GM15510 (cell line): ENCODE measurements around the gene CLCC1.

Experiments
- POLR2A ChIP-seq: IDR thresholded peaks from 3 replicates; pipeline ENCODE4 v1.6.1; 2011; ENCODE audit warnings: borderline replicate concordance; ENCODE audit not compliant: insufficient read length; ENCODE audit errors: extremely low read depth

Gene CLCC1

GRCh38 chr1:108949044-108949443 lies 14.2 kb downstream of the CLCC1 start:
- TF ChIP-seq POLR2A: no peak

DNA sequence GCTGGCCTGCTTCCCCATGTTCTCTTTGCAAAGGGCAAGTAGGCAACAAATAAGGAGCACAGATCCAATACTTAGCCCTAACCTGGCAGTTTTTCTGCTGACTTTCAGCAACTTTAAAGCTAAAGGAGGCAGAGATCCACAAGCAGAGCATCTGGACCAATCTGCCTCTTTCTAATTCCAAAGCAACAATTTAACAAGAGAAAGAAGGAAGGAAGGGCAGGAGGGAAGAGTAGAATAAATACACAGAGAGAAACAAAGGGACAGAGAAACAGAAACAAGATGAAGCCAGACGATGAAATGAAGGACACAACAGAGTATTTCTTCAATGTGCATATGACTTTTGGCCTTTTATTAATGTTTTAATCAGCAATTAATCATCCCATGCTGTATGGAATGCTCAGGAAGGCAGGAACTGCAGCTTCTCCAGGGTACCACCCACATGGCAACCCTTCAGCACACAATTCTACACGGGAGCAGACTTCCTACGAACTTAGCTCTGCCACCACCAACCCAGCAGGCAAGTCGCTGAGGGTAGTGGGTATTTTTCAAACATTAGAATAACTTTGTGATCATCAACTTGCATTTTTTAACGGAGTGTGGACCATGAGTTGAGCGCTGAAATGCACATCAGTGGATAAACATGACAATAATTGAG lies 15.3 kb downstream of the CLCC1 start:
- TF ChIP-seq POLR2A: no peak

DNA sequence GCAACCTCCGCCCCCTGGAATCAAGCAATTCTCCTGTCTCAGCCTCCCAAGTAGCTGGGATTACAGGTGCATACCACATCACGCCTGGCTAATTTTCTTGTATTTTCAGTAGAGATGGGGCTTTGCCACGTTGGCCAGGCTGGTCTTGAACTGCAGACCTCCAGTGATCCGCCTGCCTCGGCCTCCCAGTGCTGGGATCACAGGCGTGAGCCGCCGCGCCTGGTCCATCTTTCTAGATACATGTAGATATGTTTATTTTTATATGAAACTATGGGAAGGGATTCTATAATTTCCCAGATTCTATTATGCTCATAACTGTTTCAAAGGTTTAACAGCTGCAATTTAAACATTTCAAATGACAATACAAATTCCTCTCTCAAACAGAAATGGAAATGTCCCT lies 27.1 kb downstream of the CLCC1 start:
- no peak for TF ChIP-seq POLR2A

- no peak for TF ChIP-seq POLR2A
These were observed 29.3 kb downstream of the CLCC1 start for GRCh38 chr1:108933944-108934343.

- TF ChIP-seq POLR2A: no peak
These were observed 37.4 kb downstream of the CLCC1 start for GRCh38 chr1:108925920-108926319.

DNA sequence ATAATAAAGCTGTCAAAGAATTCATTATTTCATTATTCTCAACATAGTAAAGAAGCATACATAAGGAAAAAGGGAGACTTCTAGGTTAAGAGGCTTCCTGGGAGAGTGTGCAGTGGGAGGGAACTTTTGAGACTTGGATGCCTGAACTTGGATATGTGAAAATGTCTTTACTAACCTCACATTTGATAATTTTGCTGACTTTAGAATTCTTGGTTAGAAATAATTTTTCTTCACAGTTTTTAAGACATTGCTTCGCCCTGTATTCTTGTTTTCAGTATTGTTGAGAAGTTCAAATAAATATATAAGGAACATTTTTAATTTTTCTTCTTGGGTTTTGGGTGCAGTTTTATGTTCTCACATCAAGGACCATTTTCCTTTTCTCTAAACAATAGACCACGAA lies 46.5 kb downstream of the CLCC1 start:
- no peak for TF ChIP-seq POLR2A
